H1 (cell line): ENCODE data around the gene CAMK2G. TPM values are rescaled to one million over a fixed set of nuclear protein-coding genes. Genes with fewer than 3 reads are reported as not detected.

ENCODE experiments used
- BCL11A ChIP-seq, 2 experiments: IDR thresholded peaks; one replicate each; pipeline ENCODE4 v1.6.1; 2011; ENCODE audit warnings: low read depth in 2 of 2, low read length in 2 of 2, mild to moderate bottlenecking in 2 of 2
- CBX5 ChIP-seq: fragments of 300-800, 300-1000 bp; sonication (generic); IDR thresholded peaks from 2 replicates; pipeline ENCODE4 v1.7.1; 2016; ENCODE audit warnings: antibody characterized with exemption, low read length, low read depth
- CTBP2 ChIP-seq: IDR thresholded peaks from 2 replicates; pipeline ENCODE4 v1.7.0; 2011; ENCODE audit warnings: borderline replicate concordance, mild to moderate bottlenecking, moderate library complexity, mixed read lengths, low read length; ENCODE audit not compliant: insufficient read depth, insufficient read length
- POU5F1 ChIP-seq: IDR thresholded peaks from 2 replicates; pipeline ENCODE4 v1.6.1; 2011; ENCODE audit warnings: low read depth, mild to moderate bottlenecking, low read length, moderate library complexity
- TCF12 ChIP-seq: IDR thresholded peaks from 2 replicates; pipeline ENCODE4 v1.6.1; 2011; ENCODE audit warnings: low read depth, mild to moderate bottlenecking, low read length
- polyA plus RNA-seq, 7 experiments: library from polyadenylated mRNA; depleted of rRNA in 3 of 7; stranded (reverse) in 5 of 7; unstranded in 2 of 7; fragments of >200 nt in 5 of 7; fragments of 200-250 nt in 2 of 7; gene quantifications; 1 replicate in 5 of 7; 2 replicates in 1 of 7; 4 replicates in 1 of 7; pipeline versions ENCODE4 v1.2.1 to v1.2.3, GENCODE V29; 2011 to 2013; ENCODE audit warnings: missing spikeins in 2 of 7, mixed read lengths in 2 of 7
- total RNA-seq: library from RNA; stranded (reverse); fragmentation: NEBNext Ultra II Directional; extraction: Animal tissue kit (Norgen Biotek cat#: 25700); gene quantifications from 2 replicates; pipeline ENCODE4 v1.2.1, GENCODE V29; 2021
- TF ChIP-seq, protein P1 (sequence below): fragments of 300-600 bp; sonication (generic); IDR thresholded peaks from 2 replicates; pipeline ENCODE4 v1.7.1; 2012; ENCODE audit warnings: low read length, moderate library complexity, mild to moderate bottlenecking, inconsistent platforms; ENCODE audit not compliant: insufficient replicate concordance
- TF ChIP-seq, protein P2 (sequence below): IDR thresholded peaks from 2 replicates; pipeline ENCODE4 v1.6.1; 2012; ENCODE audit warnings: inconsistent platforms

Gene CAMK2G
- total and polyA plus RNA-seq, 2 of the 8 experiments (the other 6 are each of a cell fraction or from before 2014, with no cell fraction given), result 28.9 to 31.7 TPM

DNA sequence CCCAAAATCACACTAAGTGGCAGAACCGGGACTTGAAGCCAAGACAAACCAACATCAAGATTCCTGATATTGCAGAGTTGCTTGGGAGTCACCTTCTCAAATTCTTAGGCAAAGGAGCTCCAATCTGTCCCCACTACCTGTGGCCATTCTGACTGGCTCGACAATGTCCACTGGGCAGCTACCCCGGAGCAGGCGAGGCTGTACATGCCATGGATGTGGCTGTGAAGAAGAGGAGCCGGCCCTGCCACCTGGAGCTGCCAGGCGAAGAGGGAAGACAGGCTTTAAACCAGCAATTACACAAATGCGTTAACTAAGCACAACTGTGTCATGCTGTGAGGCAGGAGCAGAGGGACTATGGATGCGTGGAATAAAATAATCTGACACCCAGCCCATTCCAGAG lies 18.1 kb downstream of the CAMK2G start (continued):
- TF ChIP-seq TCF12, result no peak
- no peak for TF ChIP-seq CBX5
- TF ChIP-seq, protein P1, sequence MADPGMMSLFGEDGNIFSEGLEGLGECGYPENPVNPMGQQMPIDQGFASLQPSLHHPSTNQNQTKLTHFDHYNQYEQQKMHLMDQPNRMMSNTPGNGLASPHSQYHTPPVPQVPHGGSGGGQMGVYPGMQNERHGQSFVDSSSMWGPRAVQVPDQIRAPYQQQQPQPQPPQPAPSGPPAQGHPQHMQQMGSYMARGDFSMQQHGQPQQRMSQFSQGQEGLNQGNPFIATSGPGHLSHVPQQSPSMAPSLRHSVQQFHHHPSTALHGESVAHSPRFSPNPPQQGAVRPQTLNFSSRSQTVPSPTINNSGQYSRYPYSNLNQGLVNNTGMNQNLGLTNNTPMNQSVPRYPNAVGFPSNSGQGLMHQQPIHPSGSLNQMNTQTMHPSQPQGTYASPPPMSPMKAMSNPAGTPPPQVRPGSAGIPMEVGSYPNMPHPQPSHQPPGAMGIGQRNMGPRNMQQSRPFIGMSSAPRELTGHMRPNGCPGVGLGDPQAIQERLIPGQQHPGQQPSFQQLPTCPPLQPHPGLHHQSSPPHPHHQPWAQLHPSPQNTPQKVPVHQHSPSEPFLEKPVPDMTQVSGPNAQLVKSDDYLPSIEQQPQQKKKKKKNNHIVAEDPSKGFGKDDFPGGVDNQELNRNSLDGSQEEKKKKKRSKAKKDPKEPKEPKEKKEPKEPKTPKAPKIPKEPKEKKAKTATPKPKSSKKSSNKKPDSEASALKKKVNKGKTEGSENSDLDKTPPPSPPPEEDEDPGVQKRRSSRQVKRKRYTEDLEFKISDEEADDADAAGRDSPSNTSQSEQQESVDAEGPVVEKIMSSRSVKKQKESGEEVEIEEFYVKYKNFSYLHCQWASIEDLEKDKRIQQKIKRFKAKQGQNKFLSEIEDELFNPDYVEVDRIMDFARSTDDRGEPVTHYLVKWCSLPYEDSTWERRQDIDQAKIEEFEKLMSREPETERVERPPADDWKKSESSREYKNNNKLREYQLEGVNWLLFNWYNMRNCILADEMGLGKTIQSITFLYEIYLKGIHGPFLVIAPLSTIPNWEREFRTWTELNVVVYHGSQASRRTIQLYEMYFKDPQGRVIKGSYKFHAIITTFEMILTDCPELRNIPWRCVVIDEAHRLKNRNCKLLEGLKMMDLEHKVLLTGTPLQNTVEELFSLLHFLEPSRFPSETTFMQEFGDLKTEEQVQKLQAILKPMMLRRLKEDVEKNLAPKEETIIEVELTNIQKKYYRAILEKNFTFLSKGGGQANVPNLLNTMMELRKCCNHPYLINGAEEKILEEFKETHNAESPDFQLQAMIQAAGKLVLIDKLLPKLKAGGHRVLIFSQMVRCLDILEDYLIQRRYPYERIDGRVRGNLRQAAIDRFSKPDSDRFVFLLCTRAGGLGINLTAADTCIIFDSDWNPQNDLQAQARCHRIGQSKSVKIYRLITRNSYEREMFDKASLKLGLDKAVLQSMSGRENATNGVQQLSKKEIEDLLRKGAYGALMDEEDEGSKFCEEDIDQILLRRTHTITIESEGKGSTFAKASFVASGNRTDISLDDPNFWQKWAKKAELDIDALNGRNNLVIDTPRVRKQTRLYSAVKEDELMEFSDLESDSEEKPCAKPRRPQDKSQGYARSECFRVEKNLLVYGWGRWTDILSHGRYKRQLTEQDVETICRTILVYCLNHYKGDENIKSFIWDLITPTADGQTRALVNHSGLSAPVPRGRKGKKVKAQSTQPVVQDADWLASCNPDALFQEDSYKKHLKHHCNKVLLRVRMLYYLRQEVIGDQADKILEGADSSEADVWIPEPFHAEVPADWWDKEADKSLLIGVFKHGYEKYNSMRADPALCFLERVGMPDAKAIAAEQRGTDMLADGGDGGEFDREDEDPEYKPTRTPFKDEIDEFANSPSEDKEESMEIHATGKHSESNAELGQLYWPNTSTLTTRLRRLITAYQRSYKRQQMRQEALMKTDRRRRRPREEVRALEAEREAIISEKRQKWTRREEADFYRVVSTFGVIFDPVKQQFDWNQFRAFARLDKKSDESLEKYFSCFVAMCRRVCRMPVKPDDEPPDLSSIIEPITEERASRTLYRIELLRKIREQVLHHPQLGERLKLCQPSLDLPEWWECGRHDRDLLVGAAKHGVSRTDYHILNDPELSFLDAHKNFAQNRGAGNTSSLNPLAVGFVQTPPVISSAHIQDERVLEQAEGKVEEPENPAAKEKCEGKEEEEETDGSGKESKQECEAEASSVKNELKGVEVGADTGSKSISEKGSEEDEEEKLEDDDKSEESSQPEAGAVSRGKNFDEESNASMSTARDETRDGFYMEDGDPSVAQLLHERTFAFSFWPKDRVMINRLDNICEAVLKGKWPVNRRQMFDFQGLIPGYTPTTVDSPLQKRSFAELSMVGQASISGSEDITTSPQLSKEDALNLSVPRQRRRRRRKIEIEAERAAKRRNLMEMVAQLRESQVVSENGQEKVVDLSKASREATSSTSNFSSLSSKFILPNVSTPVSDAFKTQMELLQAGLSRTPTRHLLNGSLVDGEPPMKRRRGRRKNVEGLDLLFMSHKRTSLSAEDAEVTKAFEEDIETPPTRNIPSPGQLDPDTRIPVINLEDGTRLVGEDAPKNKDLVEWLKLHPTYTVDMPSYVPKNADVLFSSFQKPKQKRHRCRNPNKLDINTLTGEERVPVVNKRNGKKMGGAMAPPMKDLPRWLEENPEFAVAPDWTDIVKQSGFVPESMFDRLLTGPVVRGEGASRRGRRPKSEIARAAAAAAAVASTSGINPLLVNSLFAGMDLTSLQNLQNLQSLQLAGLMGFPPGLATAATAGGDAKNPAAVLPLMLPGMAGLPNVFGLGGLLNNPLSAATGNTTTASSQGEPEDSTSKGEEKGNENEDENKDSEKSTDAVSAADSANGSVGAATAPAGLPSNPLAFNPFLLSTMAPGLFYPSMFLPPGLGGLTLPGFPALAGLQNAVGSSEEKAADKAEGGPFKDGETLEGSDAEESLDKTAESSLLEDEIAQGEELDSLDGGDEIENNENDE, result no peak
- no peak for TF ChIP-seq POU5F1
- no peak for TF ChIP-seq CTBP2
- no peak for TF ChIP-seq BCL11A (IDR thresholded peaks at IDR 0.05; ENCODE audit: low read depth in 2 of 2, low read length in 2 of 2)
- TF ChIP-seq, protein P2, sequence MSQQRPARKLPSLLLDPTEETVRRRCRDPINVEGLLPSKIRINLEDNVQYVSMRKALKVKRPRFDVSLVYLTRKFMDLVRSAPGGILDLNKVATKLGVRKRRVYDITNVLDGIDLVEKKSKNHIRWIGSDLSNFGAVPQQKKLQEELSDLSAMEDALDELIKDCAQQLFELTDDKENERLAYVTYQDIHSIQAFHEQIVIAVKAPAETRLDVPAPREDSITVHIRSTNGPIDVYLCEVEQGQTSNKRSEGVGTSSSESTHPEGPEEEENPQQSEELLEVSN, result no peak
